Esophagus squamous epithelium (tissue), 5 donors: ENCODE results near the gene UCHL3. TPM values are rescaled to one million over a fixed set of nuclear protein-coding genes. Genes with fewer than 3 reads are reported as not detected.
"Not testable (repeated sequence)": the region's sequence is repeated elsewhere in the genome, so short reads cannot be mapped to it uniquely, and the experiment has no call there.

ENCODE experiments used
- DNase-seq: peaks from one replicate; lab custom pipeline; 2025; lab: John Stamatoyannopoulos, UW
- H3K27ac ChIP-seq, 4 donors: fragments of 200-600 bp; sonication (generic); one replicate each; pipeline ENCODE4 v1.5.1; 2016 to 2019; ENCODE audit warnings: mild to moderate bottlenecking in 1 of 4
- H3K27me3 ChIP-seq, 4 donors: fragments of 200-600 bp; sonication (generic); 1 replicate in 3 of 4; 2 replicates in 1 of 4; pipeline versions ENCODE4 v1.5.1 to v1.6.0; 2017 to 2021; ENCODE audit warnings: antibody characterized with exemption in 1 of 4
- H3K36me3 ChIP-seq, 3 donors: fragments of 200-600 bp; sonication (generic); one replicate each; pipeline ENCODE4 v1.5.1; 2016 to 2019
- H3K4me1 ChIP-seq, 3 donors: fragments of 200-600 bp; sonication (generic); one replicate each; pipeline ENCODE4 v1.5.1; 2017 to 2019
- H3K4me3 ChIP-seq, 4 donors: fragments of 200-600 bp; sonication (generic); 1 replicate in 3 of 4; 2 replicates in 1 of 4; pipeline ENCODE4 v1.5.1; 2016 to 2019; ENCODE audit warnings: mild to moderate bottlenecking in 2 of 4, moderate library complexity in 1 of 4
- H3K9me3 ChIP-seq, 3 donors: fragments of 200-600 bp; sonication (generic); one replicate each; pipeline ENCODE4 v1.5.1; 2016 to 2019
- POLR2A ChIP-seq, 4 donors: fragments of 450-650 bp; IDR thresholded peaks; one replicate each; pipeline ENCODE4 v1.6.1; 2017; ENCODE audit warnings: antibody characterized with exemption in 4 of 4, mild to moderate bottlenecking in 4 of 4, moderate library complexity in 3 of 4
- WGBS, 2 donors: methylation state at CpG; one replicate each; pipeline ENCODE4 v1.1.5; 2018; 5-methylcytosine and 5-hydroxymethylcytosine counted together
- intact Hi-C: fragments of 100-400 bp; cut with DNase I; formaldehyde crosslinking; loops from one replicate; pipeline ENCODE4 v1.15.0; 2022
- total RNA-seq, 4 donors: library from RNA; depleted of rRNA; stranded (reverse); fragments of >200 nt; gene quantifications; one replicate each; pipeline ENCODE4 v1.1.0, GENCODE V29; 2016
- TF ChIP-seq, protein P1 (sequence below), 6 experiments: fragments of 450-650 bp in 4 of 6; fragments of 200-600 bp in 2 of 6; sonication (generic) in 2 of 6; IDR thresholded peaks; one replicate each; pipeline ENCODE4 v1.5.1; 2016 to 2019; ENCODE audit warnings: antibody characterized with exemption in 6 of 6, mild to moderate bottlenecking in 4 of 6, moderate library complexity in 4 of 6
- donor health status: DM: yes; HTN: yes; CAD: no.

The UCHL3 gene
- total RNA-seq, 4 donors from 2014 or later: 39.9 to 78.2 (median 54.2) TPM

GRCh38 chr13:75541287-75541686 lies 8.3 kb upstream of the UCHL3 start:
- no peak for DNase-seq
- intact Hi-C loops: loop anchor here (10.0 kb wide), 1 partner anchor 176 kb away; no protein-coding TSS in a partner anchor
- Histone ChIP-seq H3K9me3 (no peaks in the 10 kb centered on the region), H3K4me1 (peaks cover 0 to 27% (median 10%) of the 10 kb centered on the region in 3 donors), H3K27me3 (no peaks in the 10 kb centered on the region), H3K4me3 (no peak overlapping the region), H3K27ac (no peak overlapping the region), H3K36me3 (no peaks in the 10 kb centered on the region)
- no peak for TF ChIP-seq POLR2A (IDR thresholded peaks at IDR 0.05)
- TF ChIP-seq, protein P1, sequence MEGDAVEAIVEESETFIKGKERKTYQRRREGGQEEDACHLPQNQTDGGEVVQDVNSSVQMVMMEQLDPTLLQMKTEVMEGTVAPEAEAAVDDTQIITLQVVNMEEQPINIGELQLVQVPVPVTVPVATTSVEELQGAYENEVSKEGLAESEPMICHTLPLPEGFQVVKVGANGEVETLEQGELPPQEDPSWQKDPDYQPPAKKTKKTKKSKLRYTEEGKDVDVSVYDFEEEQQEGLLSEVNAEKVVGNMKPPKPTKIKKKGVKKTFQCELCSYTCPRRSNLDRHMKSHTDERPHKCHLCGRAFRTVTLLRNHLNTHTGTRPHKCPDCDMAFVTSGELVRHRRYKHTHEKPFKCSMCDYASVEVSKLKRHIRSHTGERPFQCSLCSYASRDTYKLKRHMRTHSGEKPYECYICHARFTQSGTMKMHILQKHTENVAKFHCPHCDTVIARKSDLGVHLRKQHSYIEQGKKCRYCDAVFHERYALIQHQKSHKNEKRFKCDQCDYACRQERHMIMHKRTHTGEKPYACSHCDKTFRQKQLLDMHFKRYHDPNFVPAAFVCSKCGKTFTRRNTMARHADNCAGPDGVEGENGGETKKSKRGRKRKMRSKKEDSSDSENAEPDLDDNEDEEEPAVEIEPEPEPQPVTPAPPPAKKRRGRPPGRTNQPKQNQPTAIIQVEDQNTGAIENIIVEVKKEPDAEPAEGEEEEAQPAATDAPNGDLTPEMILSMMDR (IDR thresholded peaks at IDR 0.05): no peak
- WGBS, 2 donors: 74 to 82% methylated on average over 4 of the region's 4 CpGs

GRCh38 chr13:75541961-75542360 lies 7.6 kb upstream of the UCHL3 start:
- Histone ChIP-seq H3K9me3 (no peaks in the 10 kb centered on the region), H3K27ac (no peak overlapping the region), H3K36me3 (no peaks in the 10 kb centered on the region), H3K4me3 (no peak overlapping the region), H3K4me1 (peaks cover 0 to 20% (median 3%) of the 10 kb centered on the region in 3 donors), H3K27me3 (no peaks in the 10 kb centered on the region)
- no peak for TF ChIP-seq POLR2A (IDR thresholded peaks at IDR 0.05)
- TF ChIP-seq, protein P1 (IDR thresholded peaks at IDR 0.05): no peak
- DNase-seq: no peak
- intact Hi-C loops: loop anchor here (10.0 kb wide), 1 partner anchor 177 kb away; no protein-coding TSS in a partner anchor
- 100% methylated on average over 1 of the region's 1 CpG; no CpG with 5 or more reads in 1 of the 2 donors for WGBS, 2 donors

GRCh38 chr13:75544681-75545330 lies 4.8 kb upstream of the UCHL3 start:
- DNase-seq: no peak
- TF ChIP-seq, protein P1 (IDR thresholded peaks at IDR 0.05): no peak
- TF ChIP-seq POLR2A (IDR thresholded peaks at IDR 0.05): no peak

GRCh38 chr13:75545386-75545785 lies 4.2 kb upstream of the UCHL3 start:
- not testable (repeated sequence) for H3K9me3 ChIP-seq, DNase-seq, H3K36me3 ChIP-seq, H3K4me3 ChIP-seq, H3K27ac ChIP-seq, H3K27me3 ChIP-seq
- WGBS, 2 donors: 84 to 95% methylated on average over 12 to 14 of the region's 14 CpGs
- H3K4me1 ChIP-seq: peaks cover 0 to 19% (median 7%) of the 10 kb centered on the region in 3 donors
- intact Hi-C loops: loop anchor here (5.0 to 10.0 kb wide), 2 partner anchors 63 to 181 kb away; partner anchors contain the start of gene TBC1D4

More at GRCh38 chr13:75544681-75545330, 4.8 kb upstream of the UCHL3 start:
- Histone ChIP-seq H3K27me3 (no peaks in the 10 kb centered on the region), H3K4me3 (no peak overlapping the region), H3K27ac (no peak overlapping the region), H3K36me3 (no peaks in the 10 kb centered on the region), H3K4me1 (peaks cover 0 to 15% (median 7%) of the 10 kb centered on the region in 3 donors), H3K9me3 (no peaks in the 10 kb centered on the region)
- intact Hi-C loops: loop anchor here (5.0 to 10.0 kb wide), 2 partner anchors 63 to 180 kb away; partner anchors contain the start of gene TBC1D4
- 67 to 74% methylated on average over 10 of the region's 10 CpGs for WGBS, 2 donors

DNA sequence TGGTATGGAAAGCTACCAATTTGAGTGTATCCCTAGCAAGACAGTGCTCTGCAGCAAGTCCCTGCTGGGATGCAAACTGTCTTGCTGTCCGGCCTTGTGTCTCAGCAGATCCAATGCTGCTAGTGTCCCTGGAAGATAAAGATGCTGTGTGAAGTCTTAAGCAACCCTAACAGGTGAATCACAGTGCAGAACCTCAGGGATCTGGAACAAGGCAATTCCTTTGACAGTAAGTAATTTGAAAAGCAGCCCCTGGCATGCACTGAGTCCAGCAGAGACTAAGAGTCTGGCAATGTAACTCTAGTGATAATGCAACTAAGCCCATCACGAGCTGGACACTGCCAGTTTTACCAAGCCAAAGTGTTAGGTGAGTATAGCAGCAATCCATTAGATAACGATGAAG lies 1.7 kb upstream of the UCHL3 start:
- Histone ChIP-seq H3K27me3 (no peaks in the 10 kb centered on the region), H3K27ac (no peak overlapping the region), H3K9me3 (no peaks in the 10 kb centered on the region), H3K4me3 (no peak overlapping the region), H3K4me1 (peaks cover 0 to 38% (median 15%) of the 10 kb centered on the region in 3 donors), H3K36me3 (no peaks in the 10 kb centered on the region)
- no peak for TF ChIP-seq POLR2A (IDR thresholded peaks at IDR 0.05)
- TF ChIP-seq, protein P1 (IDR thresholded peaks at IDR 0.05): no peak
- WGBS, 2 donors: 88% methylated on average over 2 to 3 of the region's 3 CpGs
- DNase-seq: no peak
- intact Hi-C loops: loop anchor here (5.0 to 10.0 kb wide), 2 partner anchors 66 to 183 kb away; partner anchors contain the start of gene TBC1D4
